GM23248 (cell line): Measurements from ENCODE around the gene SPATA9. TPM values are rescaled to one million over a fixed set of nuclear protein-coding genes. Genes with fewer than 3 reads are reported as not detected.

Experiments
- DNase-seq: peaks from one replicate; pipeline ENCODE4 v3.0.0-alpha.2; 2015
- H2AFZ ChIP-seq: fragments of 200-600 bp; sonication (generic); 2 replicates; pipeline ENCODE4 v1.6.1; 2016; ENCODE audit warnings: antibody characterized with exemption
- H3F3A ChIP-seq: fragments of 200-600 bp; sonication (generic); 2 replicates; pipeline ENCODE4 v1.6.1; 2016; ENCODE audit warnings: mild to moderate bottlenecking, antibody characterized with exemption, mixed run types; ENCODE audit not compliant: insufficient read depth
- H3K27ac ChIP-seq: fragments of 200-600 bp; sonication (generic); 2 replicates; pipeline ENCODE4 v1.5.1; 2016; ENCODE audit warnings: mild to moderate bottlenecking
- H3K27me3 ChIP-seq: fragments of 200-600 bp; sonication (generic); replicated peaks from 2 replicates; pipeline ENCODE4 v1.6.1; 2016; ENCODE audit warnings: mild to moderate bottlenecking; ENCODE audit not compliant: insufficient read depth
- H3K36me3 ChIP-seq: fragments of 200-600 bp; sonication (generic); 2 replicates; pipeline ENCODE4 v1.6.1; 2016; ENCODE audit warnings: low read depth, mild to moderate bottlenecking
- H3K4me1 ChIP-seq: fragments of 200-600 bp; sonication (generic); 2 replicates; pipeline ENCODE4 v1.6.1; 2016; ENCODE audit warnings: mild to moderate bottlenecking; ENCODE audit not compliant: insufficient read depth
- H3K4me2 ChIP-seq: fragments of 200-600 bp; sonication (generic); one replicate; pipeline ENCODE4 v1.6.1; 2016; ENCODE audit warnings: mild to moderate bottlenecking; ENCODE audit not compliant: unreplicated experiment
- H3K4me3 ChIP-seq: fragments of 200-600 bp; sonication (generic); 2 replicates; pipeline ENCODE4 v1.5.1; 2016; ENCODE audit warnings: mild to moderate bottlenecking
- H3K79me2 ChIP-seq: fragments of 200-600 bp; sonication (generic); 2 replicates; pipeline ENCODE4 v1.6.1; 2016; ENCODE audit warnings: mild to moderate bottlenecking; ENCODE audit not compliant: insufficient read depth
- H3K9ac ChIP-seq: fragments of 200-600 bp; sonication (generic); 2 replicates; pipeline ENCODE4 v1.6.1; 2016; ENCODE audit warnings: mild to moderate bottlenecking
- H3K9me2 ChIP-seq: fragments of 200-600 bp; sonication (generic); 2 replicates; pipeline ENCODE4 v1.6.1; 2016; ENCODE audit warnings: mixed run types, mild to moderate bottlenecking, moderate library complexity; ENCODE audit not compliant: insufficient read depth
- H3K9me3 ChIP-seq: fragments of 200-600 bp; sonication (generic); one replicate; pipeline ENCODE4 v1.6.1; 2017; ENCODE audit warnings: low read depth
- H4K20me1 ChIP-seq: fragments of 200-600 bp; sonication (generic); 2 replicates; pipeline ENCODE4 v1.6.0; 2016; ENCODE audit not compliant: insufficient read depth
- EZH2 ChIP-seq: fragments of 200-600 bp; sonication (generic); IDR thresholded peaks from 2 replicates; pipeline ENCODE4 v1.6.1; 2018; ENCODE audit warnings: antibody characterized with exemption, mild to moderate bottlenecking; ENCODE audit not compliant: insufficient read depth, poor library complexity, severe bottlenecking
- EZH2phosphoT487 ChIP-seq: fragments of 200-600 bp; sonication (generic); IDR thresholded peaks from 2 replicates; pipeline ENCODE4 v1.6.1; 2018; ENCODE audit warnings: antibody characterized with exemption, moderate library complexity, mild to moderate bottlenecking, low read depth; ENCODE audit not compliant: insufficient read depth
- WGBS, 2 experiments: methylation state at CpG; one replicate each; pipeline ENCODE4 v1.1.6; 2015 to 2017; ENCODE audit warnings: low lambda C conversion rate in 2 of 2, low coverage in 1 of 2; ENCODE audit errors: missing lambda C conversion rate in 2 of 2; 5-methylcytosine and 5-hydroxymethylcytosine counted together
- in situ Hi-C: fragments of 300-500 bp; cut with MboI; formaldehyde crosslinking; loops from 2 replicates; pipeline ENCODE4 v1.15.0; 2020
- polyA plus RNA-seq: library from polyadenylated mRNA; unstranded; fragments of >200 nt; fragmentation: Nextera tagmentation; extraction: Ambion mirVana; gene quantifications from 2 replicates; pipeline ENCODE4 v1.2.1, GENCODE V29; 2016
- total RNA-seq: library from RNA; depleted of rRNA; stranded (reverse); fragments of >200 nt; shearing (Covaris generic); gene quantifications from 2 replicates; pipeline ENCODE4 v1.2.3, GENCODE V29; 2014; rRNA removed

The SPATA9 gene, protein sequence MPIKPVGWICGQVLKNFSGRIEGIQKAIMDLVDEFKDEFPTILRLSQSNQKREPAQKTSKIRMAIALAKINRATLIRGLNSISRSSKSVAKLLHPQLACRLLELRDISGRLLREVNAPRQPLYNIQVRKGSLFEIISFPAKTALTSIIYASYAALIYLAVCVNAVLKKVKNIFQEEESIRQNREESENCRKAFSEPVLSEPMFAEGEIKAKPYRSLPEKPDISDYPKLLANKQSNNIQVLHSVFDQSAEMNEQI
- total RNA-seq = 0.22 TPM in 1 of 2 replicates, not detected in the other
- 0.71 and 0.96 TPM in 2 replicates for polyA plus RNA-seq

DNA sequence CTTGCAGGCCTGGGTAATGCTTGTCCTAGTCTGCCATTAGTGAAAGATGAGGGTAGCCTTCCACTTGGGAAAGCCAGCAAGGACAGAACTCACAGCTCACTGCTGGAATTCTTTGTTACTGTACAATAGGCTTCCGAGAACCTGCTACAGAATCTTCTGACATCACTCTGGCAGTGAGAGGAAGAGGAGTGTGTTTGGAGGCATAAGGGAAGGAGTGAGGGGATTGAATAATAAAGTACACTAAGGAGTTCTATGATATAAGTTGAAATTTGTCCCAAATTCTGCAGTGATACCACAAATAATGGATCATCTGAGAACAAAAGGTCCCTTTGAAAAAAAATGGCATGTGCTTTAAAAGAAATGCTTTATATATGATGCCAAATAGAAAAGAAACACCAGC lies at the start of gene SPATA9:
Gene SPATA9 (minus strand): TSS at position 101 of the 400 bp plus-strand sequence. CDS start 137 bp downstream, outside the sequence.
- H3K9me2 ChIP-seq = no peaks in the 10 kb centered on the region
- H2AFZ ChIP-seq = no peak within 1 kb of the TSS
- H3K4me2 ChIP-seq = no peak within 1 kb of the TSS
- H3K9me3 ChIP-seq = no peaks in the 10 kb centered on the region
- H3F3A ChIP-seq = no peaks in the 10 kb centered on the region
- H3K79me2 ChIP-seq = no peaks in the 10 kb centered on the region
- H3K27me3 ChIP-seq = no peaks in the 10 kb centered on the region
- H3K9ac ChIP-seq = no peak within 1 kb of the TSS
- H3K4me3 ChIP-seq = no peak within 1 kb of the TSS
- H3K36me3 ChIP-seq = no peaks in the 10 kb centered on the region
- no peaks in the 10 kb centered on the region for H3K4me1 ChIP-seq
- 55 to 57% methylated on average over 1 of the region's 1 CpG for WGBS, 2 experiments
- no peak for DNase-seq
- H3K27ac ChIP-seq = no peak within 1 kb of the TSS
- H4K20me1 ChIP-seq = no peaks in the 10 kb centered on the region
- TF ChIP-seq EZH2 (no peak), EZH2phosphoT487 (no peak)
- in situ Hi-C loops = no loop called here

DNA sequence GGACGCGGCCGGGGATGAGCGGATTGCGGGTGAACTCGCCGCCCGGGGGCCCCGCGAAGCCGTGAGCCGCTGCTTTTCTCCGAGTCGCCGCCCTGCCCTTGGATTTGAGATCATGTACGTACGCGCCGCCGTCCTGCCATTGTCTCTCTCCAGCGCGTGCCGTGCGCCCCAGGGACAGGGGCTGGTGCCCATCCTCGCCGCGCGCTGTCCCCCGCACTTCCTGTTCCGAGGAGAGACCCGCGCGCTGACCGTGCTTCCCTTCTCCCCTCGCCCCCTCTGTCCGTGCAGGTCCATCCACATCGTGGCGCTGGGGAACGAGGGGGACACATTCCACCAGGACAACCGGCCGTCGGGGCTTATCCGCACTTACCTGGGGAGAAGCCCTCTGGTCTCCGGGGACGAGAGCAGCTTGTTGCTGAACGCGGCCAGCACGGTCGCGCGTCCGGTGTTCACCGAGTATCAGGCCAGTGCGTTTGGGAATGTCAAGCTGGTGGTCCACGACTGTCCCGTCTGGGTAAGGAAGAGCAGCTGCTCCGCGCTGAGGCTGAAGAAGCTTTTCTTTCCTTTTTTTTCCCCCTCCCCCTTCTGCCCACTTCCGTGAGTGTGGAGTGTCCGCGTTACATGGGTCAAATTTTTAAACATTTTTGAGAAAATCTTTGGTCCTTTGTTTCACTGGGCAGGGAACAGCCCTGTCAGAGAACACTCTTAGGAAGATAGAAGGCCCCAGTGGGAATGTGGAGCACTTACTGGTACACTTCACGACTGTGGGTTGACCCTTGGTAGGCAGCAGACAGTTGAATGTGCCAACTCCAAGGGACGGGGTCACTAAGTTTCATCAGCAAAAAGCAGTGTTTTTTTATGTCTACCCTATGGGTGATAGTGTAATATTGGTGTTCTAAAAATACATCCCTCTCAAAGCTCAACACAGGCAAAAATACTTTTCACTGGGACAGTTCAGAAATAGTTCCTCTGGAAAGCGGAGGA lies 49.1 kb upstream of the SPATA9 start:
- H3K36me3 ChIP-seq = peaks cover 12% of the 10 kb centered on the region
- H3K27ac ChIP-seq = peak overlapping the region; percentile 87
- no peaks in the 10 kb centered on the region for H3K27me3 ChIP-seq
- peak overlapping the region; percentile 78 for H2AFZ ChIP-seq
- peak; percentile 69 for DNase-seq
- 0 to 1% methylated on average over 37 to 47 of the region's 64 CpGs for WGBS, 2 experiments
- no peaks in the 10 kb centered on the region for H3K9me3 ChIP-seq
- peak overlapping the region; percentile 96 for H3K4me3 ChIP-seq
- no peaks in the 10 kb centered on the region for H3K9me2 ChIP-seq
- in situ Hi-C loops = no loop called here
- TF ChIP-seq EZH2 (no peak), EZH2phosphoT487 (no peak)
- H3F3A ChIP-seq = peaks cover 28% of the 10 kb centered on the region
- H3K79me2 ChIP-seq = peaks cover 59% of the 10 kb centered on the region
- H3K4me2 ChIP-seq = peak overlapping the region; percentile 99
- H4K20me1 ChIP-seq = no peaks in the 10 kb centered on the region
- H3K4me1 ChIP-seq = peaks cover 66% of the 10 kb centered on the region
- H3K9ac ChIP-seq = peak overlapping the region; percentile 90

DNA sequence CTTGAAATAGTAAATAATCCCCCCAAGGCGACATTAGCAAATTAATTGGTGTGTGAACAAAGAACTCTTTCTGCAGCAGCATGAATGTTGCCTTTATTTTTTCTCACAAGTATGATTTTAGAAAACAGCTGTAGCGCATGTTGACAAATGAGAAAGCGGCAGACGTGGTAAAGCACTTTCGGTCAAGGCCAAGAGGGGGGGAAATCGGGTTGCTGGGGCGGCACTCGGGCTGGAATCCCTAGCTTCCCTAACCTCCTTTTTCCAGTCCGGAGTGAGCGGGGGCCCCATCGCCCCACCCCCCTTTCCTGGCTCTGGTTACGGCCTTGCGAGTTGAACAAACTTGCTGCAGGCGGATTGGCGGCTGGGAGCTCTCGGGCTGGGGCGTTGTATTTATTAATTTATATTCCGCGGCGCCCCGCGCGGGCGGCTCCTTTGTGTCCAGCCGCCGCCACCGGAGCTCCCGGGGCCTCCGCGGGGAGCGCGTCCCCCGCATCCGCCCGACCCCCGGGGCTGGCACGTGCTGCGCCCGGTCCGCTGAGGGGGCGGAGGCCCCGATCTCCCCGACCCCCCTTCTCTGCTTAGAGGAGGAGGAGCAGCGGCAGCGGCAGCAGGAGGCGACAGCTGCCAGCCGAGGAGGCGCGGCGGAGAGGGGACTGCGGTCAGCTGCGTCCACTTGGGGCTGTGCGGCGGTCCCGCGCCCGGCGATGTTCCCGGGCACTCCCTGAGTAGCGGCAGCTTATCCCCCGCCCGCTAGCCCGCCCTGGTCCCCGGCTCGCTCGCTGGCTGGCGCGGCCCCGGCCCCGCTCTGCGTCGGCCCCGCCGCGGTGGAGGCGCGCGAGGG lies 48.2 kb upstream of the SPATA9 start, which contains the start of gene RHOBTB3:
Gene RHOBTB3 (plus strand): TSS at position 607 of the 841 bp plus-strand sequence. CDS start 347 bp downstream, outside the sequence.
- Histone ChIP-seq H3F3A (peaks cover 35% of the 10 kb centered on the region), H4K20me1 (no peaks in the 10 kb centered on the region), H3K36me3 (peaks cover 3% of the 10 kb centered on the region; the same call in 1 of the 2 replicates), H3K4me3 (peak within 1 kb of the TSS; percentile 96), H3K4me2 (peak within 1 kb of the TSS; percentile 99), H3K4me1 (peaks cover 67% of the 10 kb centered on the region), H3K79me2 (peaks cover 50% of the 10 kb centered on the region), H3K27ac (peak within 1 kb of the TSS; percentile 87), H2AFZ (peak within 1 kb of the TSS; percentile 78), H3K27me3 (no peaks in the 10 kb centered on the region), H3K9me2 (no peaks in the 10 kb centered on the region), H3K9ac (peak within 1 kb of the TSS; percentile 90), H3K9me3 (no peaks in the 10 kb centered on the region)
- DNase-seq = peak; percentile 92
- 1% methylated on average over 42 to 47 of the region's 78 CpGs for WGBS, 2 experiments
- in situ Hi-C loops = no loop called here
- no peak for TF ChIP-seq EZH2phosphoT487
